KMS-11 (cell line): ENCODE data around the gene MAPK9.

Source experiments
- H2AFZ ChIP-seq: fragments of 200-600 bp; sonication (generic); 2 replicates; pipeline ENCODE4 v1.6.1; 2016; ENCODE audit warnings: antibody characterized with exemption, mixed run types, low read depth
- H3K27ac ChIP-seq: fragments of 200-600 bp; sonication (generic); 2 replicates; pipeline ENCODE4 v1.6.1; 2016; ENCODE audit warnings: mild to moderate bottlenecking, mixed run types
- H3K27me3 ChIP-seq: fragments of 200-600 bp; sonication (generic); 2 replicates; pipeline ENCODE4 v1.6.1; 2017; ENCODE audit warnings: mild to moderate bottlenecking, low read depth, mixed run types, moderate library complexity; ENCODE audit not compliant: insufficient read depth
- H3K36me3 ChIP-seq: fragments of 200-600 bp; sonication (generic); 2 replicates; pipeline ENCODE4 v1.6.1; 2017; ENCODE audit warnings: mild to moderate bottlenecking, mixed run types; ENCODE audit not compliant: insufficient read depth
- H3K4me1 ChIP-seq: fragments of 200-600 bp; sonication (generic); 2 replicates; pipeline ENCODE4 v1.6.1; 2016; ENCODE audit warnings: mild to moderate bottlenecking, low read depth, mixed run types; ENCODE audit not compliant: poor library complexity, severe bottlenecking
- H3K4me2 ChIP-seq: fragments of 200-600 bp; sonication (generic); 2 replicates; pipeline ENCODE4 v1.7.0; 2016; ENCODE audit warnings: mild to moderate bottlenecking, mixed run types
- H3K4me3 ChIP-seq: fragments of 200-600 bp; sonication (generic); IDR thresholded peaks from 2 replicates; pipeline ENCODE4 v1.6.1; 2017; ENCODE audit warnings: low read depth, low read length, mixed read lengths; ENCODE audit not compliant: insufficient read depth
- H3K79me2 ChIP-seq: fragments of 200-600 bp; sonication (generic); 2 replicates; pipeline ENCODE4 v1.6.1; 2016; ENCODE audit warnings: low read depth, mixed run types; ENCODE audit not compliant: insufficient read depth
- H3K9ac ChIP-seq: fragments of 200-600 bp; sonication (generic); 2 replicates; pipeline ENCODE4 v1.6.1; 2016; ENCODE audit warnings: mild to moderate bottlenecking, mixed run types
- H4K20me1 ChIP-seq: fragments of 200-600 bp; sonication (generic); 2 replicates; pipeline ENCODE4 v1.6.1; 2016; ENCODE audit warnings: mild to moderate bottlenecking, mixed run types; ENCODE audit not compliant: insufficient read depth
- TF ChIP-seq, protein P1 (sequence below): fragments of 200-600 bp; sonication (generic); conservative IDR thresholded peaks from 2 replicates; pipeline ENCODE4 v1.6.1; 2017; ENCODE audit warnings: low read depth, mild to moderate bottlenecking, antibody characterized with exemption, low read length, moderate library complexity, mixed read lengths

MAPK9 gene

DNA sequence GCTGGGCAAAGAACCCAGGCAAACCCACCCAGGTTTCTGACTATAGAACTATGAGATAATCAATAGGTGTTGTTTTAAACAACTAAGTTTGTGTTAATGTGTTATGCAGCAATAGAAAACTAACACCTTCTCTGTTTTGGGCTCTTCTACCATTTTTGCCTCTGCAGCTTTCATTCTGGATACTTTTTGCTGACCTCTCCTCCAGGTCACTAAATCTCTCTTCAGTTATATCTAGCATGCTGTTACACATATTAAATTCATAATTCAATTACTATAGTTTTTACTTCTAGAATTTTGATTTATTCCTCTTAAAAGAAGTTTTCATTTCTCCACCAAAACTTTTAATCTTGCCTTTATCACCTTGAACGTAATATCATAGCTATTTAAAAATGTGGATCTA is 17.2 kb downstream of the MAPK9 start:
- Histone ChIP-seq H3K27ac (no peak overlapping the region), H3K9ac (no peak overlapping the region), H3K4me2 (no peak overlapping the region), H3K79me2 (no peaks in the 10 kb centered on the region), H4K20me1 (no peaks in the 10 kb centered on the region), H3K27me3 (no peaks in the 10 kb centered on the region), H3K4me3 (no peak overlapping the region), H2AFZ (no peak overlapping the region), H3K36me3 (no peaks in the 10 kb centered on the region), H3K4me1 (no peaks in the 10 kb centered on the region)
- TF ChIP-seq, protein P1, sequence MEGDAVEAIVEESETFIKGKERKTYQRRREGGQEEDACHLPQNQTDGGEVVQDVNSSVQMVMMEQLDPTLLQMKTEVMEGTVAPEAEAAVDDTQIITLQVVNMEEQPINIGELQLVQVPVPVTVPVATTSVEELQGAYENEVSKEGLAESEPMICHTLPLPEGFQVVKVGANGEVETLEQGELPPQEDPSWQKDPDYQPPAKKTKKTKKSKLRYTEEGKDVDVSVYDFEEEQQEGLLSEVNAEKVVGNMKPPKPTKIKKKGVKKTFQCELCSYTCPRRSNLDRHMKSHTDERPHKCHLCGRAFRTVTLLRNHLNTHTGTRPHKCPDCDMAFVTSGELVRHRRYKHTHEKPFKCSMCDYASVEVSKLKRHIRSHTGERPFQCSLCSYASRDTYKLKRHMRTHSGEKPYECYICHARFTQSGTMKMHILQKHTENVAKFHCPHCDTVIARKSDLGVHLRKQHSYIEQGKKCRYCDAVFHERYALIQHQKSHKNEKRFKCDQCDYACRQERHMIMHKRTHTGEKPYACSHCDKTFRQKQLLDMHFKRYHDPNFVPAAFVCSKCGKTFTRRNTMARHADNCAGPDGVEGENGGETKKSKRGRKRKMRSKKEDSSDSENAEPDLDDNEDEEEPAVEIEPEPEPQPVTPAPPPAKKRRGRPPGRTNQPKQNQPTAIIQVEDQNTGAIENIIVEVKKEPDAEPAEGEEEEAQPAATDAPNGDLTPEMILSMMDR, result no peak

GRCh38 chr5:180271221-180271620 is 20.7 kb downstream of the MAPK9 start:
- TF ChIP-seq, protein P1, result no peak

DNA sequence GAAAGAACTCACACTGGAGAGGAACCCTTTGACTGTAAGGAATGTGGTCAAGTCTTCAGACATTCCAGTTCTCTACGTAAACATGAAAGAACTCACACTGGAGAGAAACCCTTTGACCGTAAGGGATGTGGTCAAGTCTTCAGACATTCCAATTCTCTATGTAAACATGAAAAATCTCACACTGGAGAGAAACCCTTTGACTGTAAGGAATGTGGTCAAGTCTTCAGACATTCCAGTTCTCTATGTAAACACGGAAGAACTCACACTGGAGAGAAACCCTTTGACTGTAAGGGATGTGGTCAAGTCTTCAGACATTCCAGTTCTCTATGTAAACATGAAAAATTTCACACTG is 32.6 kb downstream of the MAPK9 start:
- Histone ChIP-seq H3K4me1 (no peaks in the 10 kb centered on the region), H3K79me2 (no peaks in the 10 kb centered on the region), H3K9ac (no peak overlapping the region), H3K4me2 (no peak overlapping the region), H4K20me1 (no peaks in the 10 kb centered on the region), H3K4me3 (no peak overlapping the region), H3K27ac (no peak overlapping the region), H3K27me3 (no peaks in the 10 kb centered on the region), H2AFZ (no peak overlapping the region), H3K36me3 (no peaks in the 10 kb centered on the region; the same call in 1 of the 2 replicates)
- TF ChIP-seq, protein P1, result no peak

More at GRCh38 chr5:180271221-180271620, 20.7 kb downstream of the MAPK9 start:
- Histone ChIP-seq H2AFZ (no peak overlapping the region), H3K4me2 (no peak overlapping the region), H3K36me3 (no peaks in the 10 kb centered on the region), H3K9ac (no peak overlapping the region), H3K27ac (no peak overlapping the region), H3K4me1 (no peaks in the 10 kb centered on the region), H3K79me2 (no peaks in the 10 kb centered on the region), H3K27me3 (no peaks in the 10 kb centered on the region), H3K4me3 (no peak overlapping the region), H4K20me1 (no peaks in the 10 kb centered on the region)

DNA sequence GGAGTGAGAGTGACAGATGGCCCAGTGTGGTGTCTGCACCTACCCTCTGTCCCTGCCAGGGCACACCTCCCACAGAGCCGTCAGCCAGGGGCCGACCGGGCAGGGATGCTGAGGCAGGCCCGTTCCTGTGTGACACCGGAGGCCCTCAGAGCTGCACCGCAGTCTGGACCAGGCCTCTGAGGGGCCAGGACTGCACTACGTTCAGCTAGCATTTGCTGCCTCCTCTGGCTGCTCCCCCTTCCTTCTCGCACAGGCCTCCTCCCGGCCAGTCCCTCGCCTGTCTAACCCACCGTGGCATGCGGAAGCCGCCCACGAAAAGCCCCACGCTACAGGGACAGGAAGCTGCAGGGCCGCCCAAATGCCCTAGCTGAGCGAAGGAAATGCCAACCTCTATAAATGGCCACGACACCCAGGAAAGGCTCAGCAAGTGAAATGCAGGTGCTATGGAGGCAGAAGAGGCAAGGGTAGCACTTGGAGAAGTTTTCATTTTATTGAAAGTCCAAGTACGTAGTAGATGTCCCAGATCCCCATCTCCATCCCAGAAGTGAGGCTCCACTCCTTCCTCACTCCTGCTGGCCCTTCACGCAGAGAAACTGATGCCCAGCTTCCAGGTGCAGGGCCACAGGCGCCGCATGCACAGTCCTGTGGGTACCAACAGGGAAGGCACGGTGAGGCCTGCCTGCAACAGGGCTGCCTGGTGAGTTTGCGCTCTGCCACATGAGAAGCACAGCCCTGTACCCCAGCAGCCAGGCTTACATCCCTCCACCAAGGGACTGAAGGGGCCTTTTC is 38.7 kb downstream of the MAPK9 start:
- Histone ChIP-seq H3K4me2 (no peak overlapping the region), H3K4me1 (no peaks in the 10 kb centered on the region), H3K36me3 (no peaks in the 10 kb centered on the region), H3K27ac (no peak overlapping the region), H3K4me3 (no peak overlapping the region), H4K20me1 (no peaks in the 10 kb centered on the region), H3K9ac (no peak overlapping the region), H3K27me3 (no peaks in the 10 kb centered on the region), H2AFZ (no peak overlapping the region), H3K79me2 (no peaks in the 10 kb centered on the region)
- TF ChIP-seq, protein P1, result no peak
